Measurements from ENCODE around the gene CDC42SE1.
A peak's percentile ranks its signal among the peaks of the same experiment; 100 is the strongest.
"Not testable (repeated sequence)": the region's sequence is repeated elsewhere in the genome, so short reads cannot be mapped to it uniquely, and the experiment has no call there.

CDC42SE1 gene, protein sequence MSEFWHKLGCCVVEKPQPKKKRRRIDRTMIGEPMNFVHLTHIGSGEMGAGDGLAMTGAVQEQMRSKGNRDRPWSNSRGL

DNA sequence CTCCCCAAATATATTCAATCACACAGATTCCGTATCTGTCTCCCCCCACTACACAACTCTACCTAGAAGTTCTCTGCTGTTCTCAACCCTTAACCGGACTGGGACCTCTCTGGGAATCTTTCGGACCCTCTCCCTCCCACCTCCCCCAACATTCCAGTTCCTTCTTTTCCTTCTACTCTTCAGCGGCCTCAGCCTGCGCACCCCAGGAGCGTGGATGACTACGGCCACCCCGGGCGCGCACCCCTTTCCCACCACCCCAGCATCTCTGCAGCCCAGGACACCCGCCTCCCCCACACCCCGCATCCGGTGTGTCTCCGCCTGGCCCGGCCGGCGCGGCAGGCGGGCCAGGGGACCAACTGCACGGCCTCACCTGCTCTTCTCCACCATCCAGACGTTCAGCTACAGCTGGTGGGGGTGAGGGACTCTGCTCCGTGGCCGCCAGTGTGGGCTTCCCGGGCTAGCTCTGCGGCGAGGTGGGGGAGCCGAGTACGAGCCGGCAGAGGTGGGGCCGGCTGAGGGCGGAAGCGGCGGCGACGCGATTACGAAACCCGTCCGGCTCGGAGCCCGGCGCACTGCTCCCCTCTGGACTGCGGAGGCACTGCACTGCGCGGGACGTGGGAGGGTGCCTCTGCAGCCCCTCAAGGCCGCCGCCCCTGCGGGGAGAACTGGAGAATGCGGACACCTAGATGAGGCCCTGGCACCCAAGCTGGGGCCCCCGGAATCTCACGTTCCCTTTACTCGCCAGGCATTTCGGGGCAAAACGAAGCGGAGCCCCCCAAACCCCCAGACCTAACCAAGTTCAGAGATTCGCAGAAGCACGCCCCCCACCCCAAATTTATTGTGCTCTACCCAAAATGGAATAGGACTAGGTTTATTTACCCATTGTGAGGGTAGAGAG, at the start of gene CDC42SE1:
Gene CDC42SE1, minus strand, starts transcription at position 514 of the 898 bp plus-strand sequence. CDS start 3,892 bp downstream, outside the sequence.
- TF ChIP-seq, protein P1, sequence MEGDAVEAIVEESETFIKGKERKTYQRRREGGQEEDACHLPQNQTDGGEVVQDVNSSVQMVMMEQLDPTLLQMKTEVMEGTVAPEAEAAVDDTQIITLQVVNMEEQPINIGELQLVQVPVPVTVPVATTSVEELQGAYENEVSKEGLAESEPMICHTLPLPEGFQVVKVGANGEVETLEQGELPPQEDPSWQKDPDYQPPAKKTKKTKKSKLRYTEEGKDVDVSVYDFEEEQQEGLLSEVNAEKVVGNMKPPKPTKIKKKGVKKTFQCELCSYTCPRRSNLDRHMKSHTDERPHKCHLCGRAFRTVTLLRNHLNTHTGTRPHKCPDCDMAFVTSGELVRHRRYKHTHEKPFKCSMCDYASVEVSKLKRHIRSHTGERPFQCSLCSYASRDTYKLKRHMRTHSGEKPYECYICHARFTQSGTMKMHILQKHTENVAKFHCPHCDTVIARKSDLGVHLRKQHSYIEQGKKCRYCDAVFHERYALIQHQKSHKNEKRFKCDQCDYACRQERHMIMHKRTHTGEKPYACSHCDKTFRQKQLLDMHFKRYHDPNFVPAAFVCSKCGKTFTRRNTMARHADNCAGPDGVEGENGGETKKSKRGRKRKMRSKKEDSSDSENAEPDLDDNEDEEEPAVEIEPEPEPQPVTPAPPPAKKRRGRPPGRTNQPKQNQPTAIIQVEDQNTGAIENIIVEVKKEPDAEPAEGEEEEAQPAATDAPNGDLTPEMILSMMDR (IDR thresholded peaks at IDR 0.05) = peak; percentile 98
- Histone ChIP-seq H3K36me3 (peaks cover 27% of the 10 kb centered on the region), H3K4me1 (ENCODE audit: control insufficient read depth in 1 of 2, insufficient read depth in 1 of 2, low read depth in 1 of 2, low read length in 1 of 2) (peaks cover 49 to 52% of the 10 kb centered on the region in 2 experiments), H3K27ac (peak within 1 kb of the TSS; percentile 98), H3K4me3 (ENCODE audit: low read depth in 1 of 2, low read length in 1 of 2) (peak within 1 kb of the TSS; percentile 95 to 99), H3K27me3 (no peaks in the 10 kb centered on the region), H3K9me3 (peaks cover under 1% of the 10 kb centered on the region)

DNA sequence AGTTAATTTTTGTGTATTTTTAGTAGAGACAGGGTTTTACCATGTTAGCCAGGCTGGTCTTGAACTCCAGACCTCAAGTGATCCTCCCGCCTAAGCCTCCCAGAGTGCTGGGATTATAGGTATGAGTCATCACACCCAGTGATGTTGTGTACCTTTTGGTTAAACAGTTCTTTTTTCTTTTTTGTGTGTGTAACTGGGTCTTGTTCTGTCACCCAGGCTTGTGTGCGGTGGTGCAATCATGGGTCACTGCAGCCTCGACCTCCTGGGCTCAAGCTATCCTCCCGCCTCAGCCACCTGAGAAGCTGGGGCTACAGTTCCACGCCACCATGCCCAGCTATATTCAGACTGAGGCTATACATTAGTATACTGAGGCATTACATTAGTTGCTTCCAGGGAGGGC, 48.9 kb upstream of the CDC42SE1 start:
- TF ChIP-seq, protein P1 (IDR thresholded peaks at IDR 0.05) = no peak
- Histone ChIP-seq H3K36me3 (peaks cover 12% of the 10 kb centered on the region), H3K27ac (no peak overlapping the region), H3K4me1 (ENCODE audit: control insufficient read depth in 1 of 2, insufficient read depth in 1 of 2, low read depth in 1 of 2, low read length in 1 of 2) (no peaks in the 10 kb centered on the region), H3K9me3 (no peaks in the 10 kb centered on the region), H3K27me3 (no peaks in the 10 kb centered on the region), H3K4me3 (ENCODE audit: low read depth in 1 of 2, low read length in 1 of 2) (no peak overlapping the region)

DNA sequence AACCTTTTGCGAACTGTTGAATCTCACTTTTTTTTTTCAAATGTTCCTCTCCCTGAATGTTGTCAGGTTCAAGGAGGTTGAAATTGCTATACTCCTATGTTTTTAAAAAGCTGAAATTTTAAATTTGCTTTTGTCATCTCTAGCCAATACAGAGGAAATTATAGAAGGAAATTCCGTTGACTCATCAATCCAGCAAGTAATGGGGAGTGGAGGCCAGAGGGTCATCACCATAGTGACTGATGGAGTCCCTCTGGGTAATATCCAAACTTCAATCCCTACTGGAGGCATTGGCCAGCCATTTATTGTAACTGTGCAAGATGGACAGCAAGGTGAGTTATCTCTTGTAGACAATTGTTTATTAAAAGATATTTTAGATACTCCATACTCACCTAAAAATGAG, 47.5 kb upstream of the CDC42SE1 start:
- H3K4me3 ChIP-seq (ENCODE audit: low read depth in 1 of 2, low read length in 1 of 2) = no peak overlapping the region
- TF ChIP-seq, protein P1 (IDR thresholded peaks at IDR 0.05) = no peak
- H3K9me3 ChIP-seq = no peaks in the 10 kb centered on the region
- peaks cover 16% of the 10 kb centered on the region for H3K36me3 ChIP-seq
- no peak overlapping the region for H3K27ac ChIP-seq
- no peaks in the 10 kb centered on the region for H3K4me1 ChIP-seq (ENCODE audit: control insufficient read depth in 1 of 2, insufficient read depth in 1 of 2, low read depth in 1 of 2, low read length in 1 of 2)
- H3K27me3 ChIP-seq = no peaks in the 10 kb centered on the region

DNA sequence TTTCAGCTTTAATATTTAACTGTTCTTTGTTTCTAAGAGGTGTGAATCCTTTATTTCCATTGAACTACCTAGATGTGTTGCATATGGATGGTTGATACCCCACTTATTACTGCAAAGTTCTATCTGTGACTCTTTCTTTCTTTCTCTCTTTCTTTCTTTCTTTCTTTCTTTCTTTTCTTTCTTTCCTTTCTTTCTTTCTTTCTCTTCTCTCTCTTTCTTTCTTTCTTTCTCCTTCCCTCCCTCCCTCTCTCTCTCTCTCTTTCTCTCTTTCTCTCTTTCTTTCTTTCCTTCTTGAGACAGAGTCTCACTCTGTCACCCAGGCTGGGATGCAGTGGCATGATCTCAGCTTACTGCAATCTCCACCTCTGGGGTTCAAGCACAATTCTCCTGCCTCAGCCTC, 45.2 kb upstream of the CDC42SE1 start:
- Histone ChIP-seq H3K4me3 (ENCODE audit: low read depth in 1 of 2, low read length in 1 of 2) (no peak overlapping the region), H3K27me3 (no peaks in the 10 kb centered on the region), H3K4me1 (ENCODE audit: control insufficient read depth in 1 of 2, insufficient read depth in 1 of 2, low read depth in 1 of 2, low read length in 1 of 2) (no peaks in the 10 kb centered on the region), H3K36me3 (peaks cover 16% of the 10 kb centered on the region), H3K27ac (no peak overlapping the region), H3K9me3 (no peaks in the 10 kb centered on the region)
- TF ChIP-seq, protein P1 (IDR thresholded peaks at IDR 0.05) = no peak

DNA sequence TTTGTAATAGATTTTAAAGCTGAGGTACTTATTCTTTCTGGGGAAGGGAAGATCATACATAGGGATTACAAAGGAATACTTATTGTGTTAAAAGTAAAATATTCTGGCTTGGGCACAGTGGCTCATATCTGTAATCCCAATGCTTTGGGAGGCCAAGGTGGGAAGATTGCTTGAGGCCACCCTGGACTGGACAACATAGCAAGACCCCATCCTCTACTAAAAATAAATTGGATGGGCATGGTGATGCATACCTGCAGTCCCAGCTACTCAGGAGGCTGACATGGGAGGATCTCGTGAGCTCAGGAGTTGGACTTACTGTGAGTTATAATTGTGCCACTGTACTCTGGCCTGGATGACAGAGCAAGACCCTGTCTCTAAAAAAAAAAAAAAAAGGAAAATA, 38.7 kb upstream of the CDC42SE1 start:
- Histone ChIP-seq H3K4me3 (ENCODE audit: low read depth in 1 of 2, low read length in 1 of 2) (no peak overlapping the region), H3K27ac (no peak overlapping the region), H3K4me1 (ENCODE audit: control insufficient read depth in 1 of 2, insufficient read depth in 1 of 2, low read depth in 1 of 2, low read length in 1 of 2) (no peaks in the 10 kb centered on the region), H3K9me3 (no peaks in the 10 kb centered on the region), H3K36me3 (peaks cover 11% of the 10 kb centered on the region), H3K27me3 (no peaks in the 10 kb centered on the region)
- TF ChIP-seq, protein P1 (IDR thresholded peaks at IDR 0.05) = no peak

DNA sequence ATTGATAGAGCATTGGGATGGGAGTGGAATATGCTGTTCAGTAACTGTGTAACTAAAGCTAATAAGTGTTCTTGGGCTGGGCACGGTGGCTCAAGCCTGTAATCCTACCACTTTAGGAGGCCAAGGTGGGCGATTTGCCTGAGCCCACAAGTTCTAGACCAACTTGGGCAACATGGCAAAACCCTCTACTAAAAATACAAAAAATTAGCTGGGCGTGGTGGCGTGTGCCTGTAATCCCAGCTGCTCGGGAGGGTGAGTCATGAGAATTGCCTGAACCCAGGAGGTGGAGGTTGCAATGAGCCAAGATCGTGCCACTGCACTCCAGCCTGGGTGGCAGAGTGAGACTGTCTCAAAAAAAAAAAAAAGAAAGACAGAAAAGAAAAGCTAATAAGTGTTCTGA, 38.0 kb upstream of the CDC42SE1 start:
- not testable (repeated sequence) for H3K27ac ChIP-seq; H3K4me1 ChIP-seq (ENCODE audit: control insufficient read depth in 1 of 2, insufficient read depth in 1 of 2, low read depth in 1 of 2, low read length in 1 of 2); H3K4me3 ChIP-seq (ENCODE audit: low read depth in 1 of 2, low read length in 1 of 2); H3K9me3 ChIP-seq; H3K27me3 ChIP-seq; H3K36me3 ChIP-seq
